GM12878 (cell line): ENCODE results near the gene PCBP4. TPM values are rescaled to one million over a fixed set of nuclear protein-coding genes. Genes with fewer than 3 reads are reported as not detected.

Source experiments
- ATAC-seq: fragments of 200-7000 bp; cut with Tn5 transposase; 3 replicates; pipeline ENCODE4 v1.9.1; 2020; ENCODE audit warnings: mild to moderate bottlenecking, moderate library complexity
- BruUV-seq: library from RNA; stranded (reverse); fragments of 400-500 nt; replicated peaks from 2 replicates; lab custom pipeline; 2021; lab: Mats Ljungman, UMichigan
- CTCF ChIA-PET: fragments of 300-600 bp; sonication (Branson Sonifier 250); formaldehyde crosslinking; extraction: SDS; loops from one replicate; lab custom pipeline; 2021; ENCODE audit warnings: inconsistent platforms; lab: Yijun Ruan, JAX
- POLR2A ChIA-PET: fragments of 350-600 bp; formaldehyde crosslinking; extraction: SDS; loops from one replicate; lab custom pipeline; 2021; ENCODE audit warnings: inconsistent platforms; lab: Charles Lee
- RAD21 ChIA-PET: fragments of 300-600 bp; sonication (Branson Sonifier 250); formaldehyde crosslinking; loops from one replicate; lab custom pipeline; 2023; ENCODE audit warnings: antibody characterized with exemption; ENCODE audit not compliant: unreplicated experiment; lab: Charles Lee
- SMC1A ChIA-PET: fragments of 300-600 bp; sonication (Branson Sonifier 250); formaldehyde crosslinking; loops from one replicate; lab custom pipeline; 2023; ENCODE audit not compliant: unreplicated experiment, uncharacterized antibody; lab: Charles Lee
- DNase-seq: peaks from one replicate; pipeline ENCODE4 v3.0.0-alpha.2; 2011; ENCODE audit warnings: low read depth, low spot score
- FAIRE-seq: peaks from 3 replicates; lab custom pipeline; 2011; peaks lifted over from hg19 to GRCh38; lab: Jason Lieb, UNC
- H2AFZ ChIP-seq: 2 replicates; pipeline ENCODE4 v1.6.0; 2011; ENCODE audit warnings: low read depth, low read length, control low read depth; ENCODE audit not compliant: control insufficient read depth
- H3K27ac ChIP-seq: 2 replicates; pipeline ENCODE4 v1.5.1; 2011; ENCODE audit warnings: control low read depth; ENCODE audit not compliant: control insufficient read depth, insufficient read depth
- H3K27me3 ChIP-seq, 2 experiments: replicated peaks in 1 of 2; 2 replicates each; pipeline versions ENCODE4 v1.6.0 to v1.6.1; 2011; ENCODE audit warnings: low read length in 1 of 2; ENCODE audit not compliant: control insufficient read depth in 2 of 2, insufficient read depth in 2 of 2
- H3K36me3 ChIP-seq, 2 experiments: 2 replicates each; pipeline ENCODE4 v1.5.1; 2011; ENCODE audit warnings: low read length in 1 of 2; ENCODE audit not compliant: control insufficient read depth in 2 of 2, insufficient read depth in 2 of 2
- H3K4me1 ChIP-seq: 2 replicates; pipeline ENCODE4 v1.6.1; 2011; ENCODE audit warnings: mild to moderate bottlenecking, low read length, moderate library complexity, mixed read lengths; ENCODE audit not compliant: control insufficient read depth, insufficient read depth
- H3K4me2 ChIP-seq: 2 replicates; pipeline ENCODE4 v1.6.0; 2011; ENCODE audit warnings: control low read depth; ENCODE audit not compliant: control insufficient read depth, insufficient read depth
- H3K4me3 ChIP-seq: fragments of 200-600 bp; sonication (generic); 2 replicates; pipeline ENCODE4 v1.5.1; 2016
- H3K79me2 ChIP-seq: 2 replicates; pipeline ENCODE4 v1.6.0; 2011; ENCODE audit warnings: low read length; ENCODE audit not compliant: control insufficient read depth, insufficient read depth
- H3K9ac ChIP-seq: 2 replicates; pipeline ENCODE4 v1.8.0; 2011; ENCODE audit warnings: low read length, control low read depth, mixed read lengths; ENCODE audit not compliant: control insufficient read depth, insufficient read depth
- H3K9me3 ChIP-seq: replicated peaks from 3 replicates; pipeline ENCODE4 v1.5.1; 2011; ENCODE audit warnings: mild to moderate bottlenecking, low read length; ENCODE audit not compliant: control insufficient read depth, insufficient read depth
- H4K20me1 ChIP-seq: 2 replicates; pipeline ENCODE4 v1.6.0; 2011; ENCODE audit not compliant: control insufficient read depth, insufficient read depth
- BHLHE40 ChIP-seq, 2 experiments: fragments of 450-650 bp in 1 of 2; IDR thresholded peaks; 2 replicates each; pipeline ENCODE4 v1.6.1; 2011 to 2017; ENCODE audit warnings: low read depth in 2 of 2, borderline replicate concordance in 1 of 2, improper control_type of control experiment in 1 of 2, low read length in 1 of 2, mild to moderate bottlenecking in 1 of 2
- ESRRA ChIP-seq: IDR thresholded peaks from 2 replicates; pipeline ENCODE4 v1.6.1; 2012; ENCODE audit warnings: mild to moderate bottlenecking, low read length, improper control_type of control experiment
- IKZF2 ChIP-seq, 2 experiments: fragments of 450-650 bp; IDR thresholded peaks; 2 replicates each; pipeline ENCODE4 v1.6.1; 2017; ENCODE audit warnings: mild to moderate bottlenecking in 2 of 2, moderate library complexity in 2 of 2
- LARP7 ChIP-seq: fragments of 450-650 bp; IDR thresholded peaks from 2 replicates; pipeline ENCODE4 v1.6.1; 2017; ENCODE audit warnings: mild to moderate bottlenecking
- NFYA ChIP-seq: IDR thresholded peaks from 2 replicates; pipeline ENCODE4 v1.6.1; 2011; ENCODE audit warnings: low read depth, mild to moderate bottlenecking, low read length, improper control_type of control experiment, borderline replicate concordance
- NFYB ChIP-seq: IDR thresholded peaks from 2 replicates; pipeline ENCODE4 v1.6.1; 2011; ENCODE audit warnings: low read depth, mild to moderate bottlenecking, low read length, improper control_type of control experiment, moderate library complexity; ENCODE audit not compliant: insufficient read depth
- WGBS: methylation state at CpG from one replicate; pipeline ENCODE4 v1.1.6; 2016; ENCODE audit warnings: low lambda C conversion rate; ENCODE audit not compliant: insufficient replicate concordance, insufficient coverage; ENCODE audit errors: missing lambda C conversion rate; 5-methylcytosine and 5-hydroxymethylcytosine counted together
- in situ Hi-C: fragments of 300-500 bp; cut with MboI; formaldehyde crosslinking; loops from 9 replicates; pipeline ENCODE4 v1.14.3; 2018; ENCODE audit warnings: mixed read lengths
- intact Hi-C: fragments of 100-400 bp; cut with micrococcal nuclease; formaldehyde crosslinking; loops from one replicate; pipeline ENCODE4 v1.14.2; 2022; ENCODE audit not compliant: unreplicated experiment
- polyA plus RNA-seq, 11 experiments: library from polyadenylated mRNA; depleted of rRNA in 4 of 11; unstranded in 6 of 11; stranded (reverse) in 5 of 11; fragments of >200 nt; fragmentation: Nextera tagmentation in 4 of 11; fragmentation: Illumina TruSeq in 1 of 11; extraction: Ambion mirVana in 4 of 11; extraction: Trizol in 1 of 11; gene quantifications; 1 replicate in 1 of 11; 2 replicates in 10 of 11; pipeline versions ENCODE4 v1.2.1 to v1.2.3, GENCODE V29; 2011 to 2016; ENCODE audit warnings: inconsistent platforms in 2 of 11, missing spikeins in 2 of 11, low read depth in 1 of 11
- total RNA-seq, 4 experiments: library from RNA; depleted of rRNA in 3 of 4; stranded (reverse); fragments of >200 nt in 3 of 4; fragmentation: Illumina TruSeq in 1 of 4; extraction: Trizol in 1 of 4; gene quantifications; 2 replicates each; pipeline versions ENCODE4 v1.2.1 to v1.2.3, GENCODE V29; 2013 to 2021

PCBP4 gene
- total and polyA plus RNA-seq, 10 of the 15 experiments (the other 5 are each of a cell fraction or from before 2014, with no cell fraction given), result 0.05 to 14.5 (median 4.2) TPM

GRCh38 chr3:52004906-52005395 lies 37.7 kb upstream of the PCBP4 start:
- ChIA-PET RAD21 (interaction anchor here (1.1 to 8.5 kb wide), 20 partner anchors 7 to 334 kb away, joined by 3 to 165 read pairs (median 8); partner anchors contain the start of genes DUSP7, RPL29 and TLR9), CTCF (interaction anchor here (0.6 to 10.6 kb wide), 29 partner anchors 9 to 333 kb away, joined by 3 to 334 read pairs (median 7); partner anchors contain the start of genes ACY1, DUSP7, PARP3 and RRP9), SMC1A (interaction anchor here (0.8 to 7.7 kb wide), 17 partner anchors 8 to 143 kb away, joined by 3 to 179 read pairs (median 6); partner anchors contain the start of genes DUSP7 and RRP9)
- intact Hi-C loops, result no loop called here
- in situ Hi-C loops, result loop anchor here (5.0 kb wide), 1 partner anchor 137 kb away; no protein-coding TSS in a partner anchor
- H3K4me3 ChIP-seq, result no peak overlapping the region
- H4K20me1 ChIP-seq, result no peaks in the 10 kb centered on the region
- no peak overlapping the region for H3K9ac ChIP-seq
- no peaks in the 10 kb centered on the region for H3K79me2 ChIP-seq
- no peak overlapping the region for H2AFZ ChIP-seq
- BruUV-seq, result no TSS peak
- DNase-seq (no peak), ATAC-seq (no peak)
- H3K4me1 ChIP-seq, result peaks cover 12% of the 10 kb centered on the region
- H3K4me2 ChIP-seq, result no peak overlapping the region
- TF ChIP-seq NFYB (no peak), LARP7 (no peak), ESRRA (no peak), IKZF2 (IDR thresholded peaks at IDR 0.05) (no peak), NFYA (no peak), BHLHE40 (IDR thresholded peaks at IDR 0.05; ENCODE audit: borderline replicate concordance in 1 of 2, low read depth in 2 of 2, low read length in 1 of 2) (no peak)
- TF ChIP-seq, all 136 proteins: peak for 0
- Histone ChIP-seq H3K27me3 (no peaks in the 10 kb centered on the region; a peak in 1 of 4 replicates), H3K27ac (no peak overlapping the region), H3K36me3 (no peaks in the 10 kb centered on the region), H3K9me3 (no peaks in the 10 kb centered on the region)
- POLR2A ChIA-PET, result interaction anchor here (0.7 to 1.7 kb wide), 5 partner anchors 18 to 118 kb away, joined by 4 to 6 read pairs (median 4); no protein-coding TSS in a partner anchor
- no peak for FAIRE-seq
- 55% methylated on average over 4 of the region's 4 CpGs for WGBS
